ENCODE results near the gene BEX4. TPM values are rescaled to one million over a fixed set of nuclear protein-coding genes. Genes with fewer than 3 reads are reported as not detected.

The BEX4 gene
- total and polyA plus RNA-seq, 2 of the 4 experiments (the other 2 are of a cell fraction): 0.54 to 6.8 TPM

DNA sequence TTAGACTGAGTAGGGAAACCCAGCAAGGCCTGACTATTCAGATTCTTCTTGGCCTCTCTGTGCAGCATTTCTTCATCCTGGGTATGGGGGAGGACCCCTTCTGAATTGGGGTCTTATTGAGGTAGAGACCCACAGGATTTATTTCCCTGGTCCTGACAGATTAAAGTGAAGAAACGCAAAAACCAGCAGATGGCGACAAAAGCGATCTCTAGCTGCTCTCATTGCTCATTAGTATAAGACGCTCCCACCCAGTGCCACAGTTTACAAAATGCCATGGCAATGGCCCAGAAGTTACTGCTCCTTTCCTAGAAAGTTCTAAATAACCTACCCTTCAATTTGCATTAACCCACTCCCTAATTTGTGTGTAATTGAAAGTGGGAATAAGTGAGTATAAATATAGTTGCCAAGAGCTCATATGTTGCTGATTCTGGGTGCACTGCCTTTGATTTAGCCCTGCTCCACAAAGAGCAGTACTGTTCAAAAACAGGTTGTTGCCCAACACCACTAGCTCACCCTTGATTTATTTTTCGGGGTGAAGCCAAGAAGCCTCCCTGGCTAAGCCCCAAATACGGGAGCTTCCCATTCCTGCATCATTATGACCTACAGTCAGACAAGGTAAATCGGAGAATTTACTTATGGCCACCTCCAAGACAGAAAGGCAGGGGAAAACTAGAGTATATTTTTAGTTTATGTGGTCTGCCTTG is 3.7 kb upstream of the BEX4 start:
- no peak overlapping the region for H2AFZ ChIP-seq (replicated peaks; ENCODE audit: low read length, poor library complexity)
- in situ Hi-C loops (cut with MboI; ENCODE audit: low sequenced_read_pairs): loop anchor here (10.0 kb wide), 1 partner anchor 254 kb away; no protein-coding TSS in a partner anchor
- ATAC-seq (ENCODE audit: low read depth): peak; percentile 66

More for the DNA sequence above, 3.7 kb upstream of the BEX4 start:
- peak; percentile 34 for DNase-seq
- H3K9me1 ChIP-seq (ENCODE audit: insufficient read depth, low read length): no peaks in the 10 kb centered on the region
- intact Hi-C loops (cut with micrococcal nuclease): loop anchor here (1.0 to 5.0 kb wide), 3 partner anchors 131 to 278 kb away; no protein-coding TSS in a partner anchor
- no peaks in the 10 kb centered on the region for H3K9me3 ChIP-seq (ENCODE audit: control insufficient read depth, insufficient read depth, low read length)
- no peak overlapping the region for H2BK5ac ChIP-seq (ENCODE audit: low read depth, low read length, poor library complexity, severe bottlenecking)
- H3K27ac ChIP-seq (ENCODE audit: insufficient read depth, low read length): no peak overlapping the region
- no peaks in the 10 kb centered on the region for H3K79me1 ChIP-seq (ENCODE audit: low read depth in 1 of 2, low read length in 2 of 2)
- peaks cover 9% of the 10 kb centered on the region for H3K27me3 ChIP-seq (ENCODE audit: control insufficient read depth, insufficient read depth, low read length)
- no peak overlapping the region for H3K4me2 ChIP-seq (ENCODE audit: low read depth, low read length)
- H3K4me1 ChIP-seq (ENCODE audit: control insufficient read depth, insufficient read depth, low read length): no peaks in the 10 kb centered on the region
- H4K20me1 ChIP-seq (ENCODE audit: insufficient read depth, low read length): no peaks in the 10 kb centered on the region
- H2BK20ac ChIP-seq (ENCODE audit: low read depth, low read length): no peak overlapping the region
- TF ChIP-seq USF2 (IDR thresholded peaks at IDR 0.05; ENCODE audit: low read depth, low read length) (no peak), RFX5 (IDR thresholded peaks at IDR 0.05; ENCODE audit: low read depth, low read length) (no peak), SMC3 (IDR thresholded peaks at IDR 0.05; ENCODE audit: low read depth, low read length) (peak; percentile 57), MXI1 (IDR thresholded peaks at IDR 0.05; ENCODE audit: borderline replicate concordance, low read depth, low read length) (no peak), RAD21 (IDR thresholded peaks at IDR 0.05; ENCODE audit: low read length) (peak; percentile 49), CEBPB (IDR thresholded peaks at IDR 0.05; ENCODE audit: low read depth, low read length) (no peak), CTCF (conservative IDR thresholded peaks at IDR 0.05; ENCODE audit: low read depth, low read length) (peak; percentile 54)
- POLR2A ChIA-PET (ENCODE audit: unreplicated experiment): no interaction called here
- H2AK5ac ChIP-seq (ENCODE audit: low read depth, low read length): no peak overlapping the region
- WGBS, 2 experiments (ENCODE audit: extremely low coverage in 2 of 2, insufficient read length in 1 of 2): no CpG with 5 or more reads among the region's 7 CpGs
- no peaks in the 10 kb centered on the region for H3K36me3 ChIP-seq (ENCODE audit: control insufficient read depth, insufficient read depth, low read length)
- no peak overlapping the region for H4K91ac ChIP-seq (ENCODE audit: insufficient read depth, low read depth, low read length)
- no peak overlapping the region for H2BK15ac ChIP-seq (ENCODE audit: low read depth, low read length)
- no peak overlapping the region for H2BK120ac ChIP-seq (ENCODE audit: low read depth, low read length)
- H3K56ac ChIP-seq (ENCODE audit: extremely low read depth, insufficient read depth, low read length): no peak overlapping the region
- H3K18ac ChIP-seq (ENCODE audit: low read depth, low read length): no peak overlapping the region
- CTCF ChIA-PET: interaction anchor here (0.6 to 1.7 kb wide), 2 partner anchors 14 to 253 kb away, joined by 3 to 5 read pairs; no protein-coding TSS in a partner anchor
- no TSS peak for BruUV-seq (replicated peaks)
- no peak overlapping the region for H3K4ac ChIP-seq (ENCODE audit: low read depth, low read length)
- dilution Hi-C loops (cut with HindIII; ENCODE audit: low sequenced_read_pairs, unreplicated experiment): no loop called here
- H3K4me3 ChIP-seq (ENCODE audit: insufficient read depth, low read depth, low read length): no peak overlapping the region
- no peak overlapping the region for H3K14ac ChIP-seq (replicated peaks; ENCODE audit: low read depth, low read length)
- H4K8ac ChIP-seq (ENCODE audit: low read depth in 2 of 2, low read length in 2 of 2): no peak overlapping the region
- H4K5ac ChIP-seq (ENCODE audit: low read depth, low read length): no peak overlapping the region
- H3K23ac ChIP-seq (ENCODE audit: low read depth, low read length): no peak overlapping the region
- H3K9ac ChIP-seq (ENCODE audit: low read depth, low read length): no peak overlapping the region
- H2AK9ac ChIP-seq (replicated peaks; ENCODE audit: low read depth, low read length, poor library complexity): no peak overlapping the region
